GM19328 (cell line): ENCODE results near the gene SPDYE2.
"Not testable (repeated sequence)": the region's sequence is repeated elsewhere in the genome, so short reads cannot be mapped to it uniquely, and the experiment has no call there.

Source experiments
- ATAC-seq: cut with Tn5 transposase; IDR thresholded peaks from one replicate; pipeline ENCODE4 v1.9.1; 2021; ENCODE audit warnings: mild to moderate bottlenecking, moderate library complexity; ENCODE audit not compliant: unreplicated experiment

Gene SPDYE2

DNA sequence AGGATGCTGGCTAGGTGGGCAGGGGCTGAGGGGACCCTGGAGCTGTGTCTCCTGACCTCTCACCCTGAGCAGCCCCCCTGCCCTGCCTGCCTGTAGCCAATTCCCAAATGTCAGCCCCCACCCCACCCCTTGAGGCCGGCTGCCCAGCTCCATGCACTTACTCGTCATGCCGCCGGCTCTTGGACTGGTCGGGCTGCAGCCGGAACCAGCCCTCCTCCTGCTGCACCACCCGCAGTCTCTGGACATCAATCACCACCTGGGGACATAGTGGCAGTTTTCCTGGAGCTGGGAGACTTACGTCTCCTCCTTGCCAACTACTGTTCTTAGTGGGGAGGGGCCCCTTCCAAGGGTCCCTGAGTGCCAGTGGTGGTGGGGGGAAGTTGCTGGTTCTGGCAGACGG is 48.7 kb downstream of the SPDYE2 start:
- ATAC-seq, result not testable (repeated sequence)

DNA sequence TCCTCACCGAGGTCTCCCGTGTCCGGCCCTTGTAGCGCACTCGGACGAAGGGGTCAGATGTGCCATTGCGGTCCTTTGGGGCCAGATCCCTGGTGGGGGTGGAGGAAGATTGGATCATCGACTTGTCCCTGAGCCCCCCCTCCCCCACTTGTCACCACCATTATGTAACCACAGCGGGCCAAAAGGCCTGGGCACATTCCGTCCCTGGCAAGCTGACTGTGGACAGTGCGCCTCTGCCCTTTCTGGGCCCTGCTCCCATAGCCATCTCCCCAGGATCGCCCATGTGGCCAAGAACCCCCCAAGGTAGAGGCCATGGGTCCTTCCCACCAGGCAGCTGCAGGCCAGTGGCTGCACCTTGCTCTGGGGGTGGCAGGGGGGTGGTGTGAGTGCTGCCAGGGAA is 51.3 kb downstream of the SPDYE2 start:
- not testable (repeated sequence) for ATAC-seq

DNA sequence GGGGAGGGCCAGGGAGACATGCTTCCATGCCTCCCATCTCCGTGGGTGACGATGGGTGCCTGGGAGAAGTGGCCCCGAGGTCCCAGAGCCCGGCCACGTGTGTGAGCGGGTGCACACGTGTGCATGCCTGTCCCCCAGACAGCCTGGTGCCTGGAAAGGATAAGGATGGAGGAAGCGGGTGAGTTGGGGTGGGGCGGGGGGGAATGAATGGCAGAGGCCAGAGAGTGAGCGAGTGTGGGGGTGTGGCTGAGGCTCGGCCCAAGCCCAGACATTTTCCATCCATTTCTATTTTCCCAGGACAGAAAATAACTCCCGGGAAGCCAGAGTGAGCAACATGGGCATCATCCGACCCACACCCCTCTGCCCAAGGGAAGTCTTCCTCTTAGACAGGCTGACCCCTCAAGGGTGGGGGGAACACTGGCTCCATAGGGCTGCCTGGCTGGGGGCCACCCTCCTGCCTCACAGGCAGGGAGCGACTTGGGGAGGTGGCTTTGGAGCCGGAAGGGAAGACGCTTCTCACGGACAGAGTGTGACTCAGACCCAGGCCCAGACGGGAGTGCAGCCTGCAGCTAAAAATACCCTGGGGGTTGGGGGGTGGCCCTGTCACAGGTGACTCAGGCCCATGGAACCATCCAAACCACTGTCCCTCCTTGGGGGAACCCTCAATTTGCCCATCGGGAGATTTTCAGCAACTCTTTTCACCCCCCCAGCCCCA is 53.6 kb downstream of the SPDYE2 start:
- not testable (repeated sequence) for ATAC-seq

DNA sequence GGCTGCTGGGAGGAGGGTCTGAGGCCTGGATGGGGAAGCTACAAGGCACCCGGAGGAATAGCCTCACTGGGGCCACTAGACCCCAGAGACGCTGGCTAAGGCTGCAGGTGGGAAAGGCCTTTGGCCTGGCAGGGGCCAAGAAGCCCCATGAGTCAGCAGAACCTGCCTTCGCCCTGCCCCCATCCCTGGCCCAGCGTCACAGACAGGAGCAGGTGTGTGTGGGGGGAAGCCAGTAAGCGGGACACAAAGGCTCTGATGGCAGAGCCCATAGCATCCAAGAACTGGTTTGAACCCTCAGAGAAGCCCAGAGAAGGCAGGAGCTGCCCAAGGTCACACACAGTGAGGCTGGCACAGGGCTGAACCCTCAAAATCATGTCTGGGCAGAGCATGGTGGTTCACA is 55.8 kb downstream of the SPDYE2 start:
- not testable (repeated sequence) for ATAC-seq

DNA sequence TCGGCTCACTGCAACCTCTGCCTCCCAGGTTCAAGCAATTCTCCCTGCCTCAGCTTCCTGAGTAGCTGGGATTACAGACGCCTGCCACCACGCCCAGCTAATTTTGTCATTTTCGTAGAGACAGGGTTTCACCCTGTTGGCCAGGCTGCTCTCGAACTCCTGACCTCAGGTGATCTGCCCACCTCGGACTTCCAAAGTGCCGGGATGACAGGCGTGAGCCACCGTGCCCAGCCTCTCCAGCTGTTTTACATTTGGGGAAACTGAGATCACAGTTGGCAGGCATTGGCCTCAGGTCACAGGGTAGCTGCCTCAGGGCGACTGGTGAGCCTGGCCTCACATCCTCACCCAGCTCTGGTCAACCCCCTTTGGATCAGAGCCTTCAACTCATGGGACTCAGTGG is 58.7 kb downstream of the SPDYE2 start:
- ATAC-seq, result not testable (repeated sequence)

DNA sequence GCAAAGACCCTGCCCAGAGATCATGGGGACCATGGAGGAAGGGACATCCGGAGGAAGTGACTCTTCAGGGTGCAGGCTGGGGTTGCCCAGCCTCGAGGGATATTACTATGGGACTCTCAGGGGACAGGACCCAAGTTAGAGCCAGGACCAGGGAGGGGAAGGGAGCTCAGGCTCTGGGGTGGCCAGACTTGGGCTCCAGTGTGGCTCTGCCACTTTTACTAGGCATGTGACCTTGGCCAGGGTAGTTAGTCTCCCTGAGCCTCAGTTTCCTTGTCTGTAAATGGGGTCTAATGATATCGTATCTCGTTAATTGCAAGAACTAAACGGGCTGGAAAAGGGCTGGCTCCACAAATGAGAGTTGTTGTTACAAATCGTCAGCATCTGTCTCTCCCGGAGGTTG is 59.4 kb downstream of the SPDYE2 start:
- ATAC-seq, result not testable (repeated sequence)

DNA sequence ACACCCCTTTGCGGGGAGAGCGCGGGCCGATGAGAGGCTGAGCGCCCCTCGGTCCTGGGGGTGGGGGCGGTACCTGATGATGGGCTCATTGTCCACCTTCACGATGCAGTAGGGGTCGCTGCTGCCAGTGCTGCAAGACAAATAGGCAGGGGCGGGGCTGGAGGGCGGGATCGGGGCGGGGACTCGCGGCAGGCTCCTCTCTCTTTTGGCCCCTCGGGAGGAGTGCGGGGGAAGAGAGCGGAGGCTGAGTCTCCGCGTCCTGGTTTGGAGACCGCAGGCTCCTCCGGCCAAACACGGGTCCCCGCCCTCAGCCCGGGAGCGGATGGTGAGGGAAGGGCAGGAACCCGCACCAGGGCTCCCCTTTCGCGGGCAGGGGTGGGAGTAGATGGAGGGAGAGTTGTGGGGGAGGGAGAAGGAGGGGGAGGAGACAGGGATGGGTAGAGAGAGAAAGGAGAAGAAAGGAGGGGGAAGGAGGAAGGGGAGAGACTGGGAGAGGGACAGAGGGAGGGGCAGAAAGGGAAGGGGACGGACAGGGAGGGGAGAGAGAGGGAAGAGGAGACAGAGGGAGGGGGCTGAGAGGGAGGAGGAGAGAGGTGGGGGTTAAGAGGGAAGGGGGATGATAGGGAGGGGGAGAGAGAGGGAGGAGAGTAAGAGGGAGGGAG is 60.1 kb downstream of the SPDYE2 start:
- ATAC-seq, result peak; percentile 35

DNA sequence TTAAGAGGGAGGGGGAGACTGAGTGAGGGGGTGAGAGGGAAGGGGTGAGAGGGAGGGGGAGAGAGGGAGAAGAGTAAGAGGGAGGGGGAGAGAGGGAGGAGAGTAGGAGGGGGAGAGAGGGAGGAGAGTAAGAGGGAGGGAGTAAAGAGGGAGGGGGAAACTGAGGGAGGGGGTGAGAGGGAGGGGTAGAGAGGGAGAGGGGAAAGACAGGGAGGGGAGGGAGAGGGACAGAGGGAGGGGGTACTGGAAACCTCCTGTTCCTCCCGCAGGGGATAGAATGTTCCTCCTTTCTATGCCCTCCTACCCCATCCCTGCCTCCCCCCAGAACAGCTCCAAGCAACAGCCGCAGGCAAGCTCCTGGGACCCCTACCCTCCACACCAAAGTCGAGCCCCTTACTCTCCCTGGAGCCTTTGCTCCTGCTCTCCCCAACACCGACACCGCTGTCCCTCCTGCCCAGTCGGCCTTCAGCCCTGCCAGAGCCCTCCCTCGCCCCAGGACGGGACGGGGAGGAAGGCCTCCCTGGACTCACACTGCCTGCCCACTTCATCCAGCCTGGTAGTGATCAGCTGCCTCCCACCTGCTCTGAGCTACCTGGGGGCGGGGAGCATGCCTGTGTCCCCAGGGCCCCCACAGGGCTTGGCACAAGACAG is 60.8 kb downstream of the SPDYE2 start:
- ATAC-seq, result not testable (repeated sequence)
